Ishikawa (cell line): ENCODE results near the gene LSM2.

ENCODE experiments used
- CEBPB ChIP-seq: IDR thresholded peaks from 2 replicates; pipeline ENCODE4 v1.6.1; 2012
- CREB1 ChIP-seq: IDR thresholded peaks from 2 replicates; pipeline ENCODE4 v1.6.1; 2012; ENCODE audit warnings: low read depth
- EGR1 ChIP-seq: IDR thresholded peaks from 2 replicates; pipeline ENCODE4 v1.6.1; 2012
- EP300 ChIP-seq: IDR thresholded peaks from 2 replicates; pipeline ENCODE4 v1.6.1; 2012; ENCODE audit warnings: borderline replicate concordance
- FOXM1 ChIP-seq: IDR thresholded peaks from 2 replicates; pipeline ENCODE4 v1.6.1; 2012; ENCODE audit warnings: low read depth, borderline replicate concordance
- MAX ChIP-seq: IDR thresholded peaks from 2 replicates; pipeline ENCODE4 v1.6.1; 2012
- NFIC ChIP-seq: IDR thresholded peaks from 2 replicates; pipeline ENCODE4 v1.6.1; 2012
- RAD21 ChIP-seq: IDR thresholded peaks from 2 replicates; pipeline ENCODE4 v1.6.1; 2012; ENCODE audit warnings: low read depth
- REST ChIP-seq: IDR thresholded peaks from 2 replicates; pipeline ENCODE4 v1.6.1; 2012; ENCODE audit warnings: low read depth, mild to moderate bottlenecking
- TAF1 ChIP-seq: IDR thresholded peaks from 2 replicates; pipeline ENCODE4 v1.6.1; 2012; ENCODE audit warnings: low read depth, mild to moderate bottlenecking
- TCF12 ChIP-seq: IDR thresholded peaks from 2 replicates; pipeline ENCODE4 v1.6.1; 2012; ENCODE audit warnings: low read depth
- TEAD4 ChIP-seq: IDR thresholded peaks from 2 replicates; pipeline ENCODE4 v1.6.1; 2012
- USF1 ChIP-seq: IDR thresholded peaks from 2 replicates; pipeline ENCODE4 v1.6.1; 2012
- YY1 ChIP-seq: IDR thresholded peaks from 2 replicates; pipeline ENCODE4 v1.6.1; 2012; ENCODE audit warnings: low read depth
- ZBTB7A ChIP-seq: IDR thresholded peaks from 2 replicates; pipeline ENCODE4 v1.6.1; 2012; ENCODE audit warnings: low read depth

Gene LSM2

GRCh38 chr6:31830886-31831335, 24.1 kb upstream of the LSM2 start:
- TF ChIP-seq CEBPB (no peak), MAX (no peak), CREB1 (no peak), EGR1 (no peak), TAF1 (no peak), YY1 (no peak), USF1 (no peak), NFIC (no peak), EP300 (no peak), TEAD4 (no peak), FOXM1 (no peak), REST (no peak), TCF12 (no peak), ZBTB7A (no peak)

- peak; percentile 72 for TF ChIP-seq RAD21
- TF ChIP-seq CEBPB: no peak
- no peak for TF ChIP-seq FOXM1
- TF ChIP-seq NFIC: no peak
Observed at GRCh38 chr6:31829633-31830283, 23.0 kb upstream of the LSM2 start.

- 0 out of 2 replicates have a peak, but pooled peaks have one; percentile 24 for TF ChIP-seq FOXM1
- TF ChIP-seq REST: no peak
- peak; percentile 85 for TF ChIP-seq TAF1
- TF ChIP-seq USF1: no peak
- TF ChIP-seq ZBTB7A: no peak
- TF ChIP-seq NFIC: peak; percentile 12; the same call in 1 of the 2 replicates
- TF ChIP-seq CREB1: 0 out of 2 replicates have a peak, but pooled peaks have one; percentile 24
Observed at GRCh38 chr6:31827286-31828079, 20.7 kb upstream of the LSM2 start, which contains the start of gene HSPA1B. HSPA1B (plus strand) TSS chr6:31827738; CDS start chr6:31827951, 213 bp downstream.

- peak; percentile 61 for TF ChIP-seq NFIC
- TF ChIP-seq MAX: peak; percentile 35
- TF ChIP-seq CREB1: no peak
- TF ChIP-seq TAF1: peak; percentile 18; the same call in 1 of the 2 replicates
Observed at GRCh38 chr6:31826793-31827285, 20.1 kb upstream of the LSM2 start.

GRCh38 chr6:31825553-31825952, 18.8 kb upstream of the LSM2 start:
- TF ChIP-seq YY1 (no peak), EGR1 (no peak), TAF1 (no peak), EP300 (no peak), CEBPB (no peak), REST (no peak), TCF12 (no peak)
